SU-DHL-6 (cell line): ENCODE data around the gene PDIA5.

ENCODE experiments used
- H2AFZ ChIP-seq: fragments of 200-600 bp; sonication (generic); 2 replicates; pipeline ENCODE4 v1.6.1; 2014; ENCODE audit warnings: low read depth, mild to moderate bottlenecking, moderate library complexity, mixed read lengths, antibody characterized with exemption, low read length; ENCODE audit not compliant: severe bottlenecking
- H3F3A ChIP-seq: fragments of 200-600 bp; shearing (Covaris generic); 2 replicates; pipeline ENCODE4 v1.6.0; 2016; ENCODE audit warnings: antibody characterized with exemption, mild to moderate bottlenecking; ENCODE audit not compliant: insufficient read depth
- H3K27ac ChIP-seq: fragments of 200-600 bp; sonication (generic); 2 replicates; pipeline ENCODE4 v1.5.1; 2016; ENCODE audit warnings: low read depth, mild to moderate bottlenecking, low read length, moderate library complexity, mixed read lengths
- H3K27me3 ChIP-seq: fragments of 200-600 bp; sonication (generic), shearing (Covaris generic); 2 replicates; pipeline ENCODE4 v1.6.0; 2014; ENCODE audit warnings: mild to moderate bottlenecking, low read length
- H3K36me3 ChIP-seq: fragments of 200-600 bp; sonication (generic); 2 replicates; pipeline ENCODE4 v1.6.1; 2014; ENCODE audit warnings: mild to moderate bottlenecking, low read length, mixed read lengths
- H3K4me2 ChIP-seq: fragments of 300-600, 200-600 bp; shearing (Covaris generic), sonication (generic); 2 replicates; pipeline ENCODE4 v1.6.0; 2014; ENCODE audit warnings: low read length, low read depth, mild to moderate bottlenecking; ENCODE audit not compliant: poor library complexity, severe bottlenecking
- H3K4me3 ChIP-seq: fragments of 200-600 bp; sonication (generic); 2 replicates; pipeline ENCODE4 v1.5.1; 2014; ENCODE audit warnings: antibody characterized with exemption, low read length, mild to moderate bottlenecking, mixed read lengths; ENCODE audit not compliant: insufficient read depth, poor library complexity, severe bottlenecking
- H3K79me2 ChIP-seq: fragments of 200-600 bp; sonication (generic); 2 replicates; pipeline ENCODE4 v1.6.1; 2014; ENCODE audit warnings: mild to moderate bottlenecking, low read length, moderate library complexity; ENCODE audit not compliant: insufficient read depth
- H3K9ac ChIP-seq: fragments of 200-600 bp; sonication (generic); 2 replicates; pipeline ENCODE4 v1.7.0; 2014; ENCODE audit warnings: mild to moderate bottlenecking, low read length
- H3K9me2 ChIP-seq: fragments of 200-600 bp; sonication (generic); replicated peaks from 2 replicates; pipeline ENCODE4 v1.6.1; 2014; ENCODE audit warnings: low read length; ENCODE audit not compliant: insufficient read depth
- H3K9me3 ChIP-seq: fragments of 200-600 bp; sonication (generic); 2 replicates; pipeline ENCODE4 v1.6.1; 2014; ENCODE audit warnings: low read length, mixed read lengths; ENCODE audit not compliant: insufficient read depth
- H4K20me1 ChIP-seq: fragments of 200-600 bp; sonication (generic); 2 replicates; pipeline ENCODE4 v1.6.1; 2014; ENCODE audit warnings: low read depth, mild to moderate bottlenecking, antibody characterized with exemption, low read length, moderate library complexity, mixed read lengths
- CTCF ChIP-seq: fragments of 200-600 bp; sonication (generic); IDR thresholded peaks from one replicate; pipeline ENCODE4 v1.5.1; 2017; ENCODE audit warnings: antibody characterized with exemption, mild to moderate bottlenecking, low read length, moderate library complexity; ENCODE audit not compliant: insufficient read depth, poor library complexity, severe bottlenecking
- EZH2phosphoT487 ChIP-seq: fragments of 200-600 bp; sonication (generic), shearing (Covaris generic); conservative IDR thresholded peaks from 2 replicates; pipeline ENCODE4 v1.6.1; 2018; ENCODE audit warnings: mild to moderate bottlenecking, antibody characterized with exemption, low read length, moderate library complexity, mixed read lengths

Gene PDIA5

DNA sequence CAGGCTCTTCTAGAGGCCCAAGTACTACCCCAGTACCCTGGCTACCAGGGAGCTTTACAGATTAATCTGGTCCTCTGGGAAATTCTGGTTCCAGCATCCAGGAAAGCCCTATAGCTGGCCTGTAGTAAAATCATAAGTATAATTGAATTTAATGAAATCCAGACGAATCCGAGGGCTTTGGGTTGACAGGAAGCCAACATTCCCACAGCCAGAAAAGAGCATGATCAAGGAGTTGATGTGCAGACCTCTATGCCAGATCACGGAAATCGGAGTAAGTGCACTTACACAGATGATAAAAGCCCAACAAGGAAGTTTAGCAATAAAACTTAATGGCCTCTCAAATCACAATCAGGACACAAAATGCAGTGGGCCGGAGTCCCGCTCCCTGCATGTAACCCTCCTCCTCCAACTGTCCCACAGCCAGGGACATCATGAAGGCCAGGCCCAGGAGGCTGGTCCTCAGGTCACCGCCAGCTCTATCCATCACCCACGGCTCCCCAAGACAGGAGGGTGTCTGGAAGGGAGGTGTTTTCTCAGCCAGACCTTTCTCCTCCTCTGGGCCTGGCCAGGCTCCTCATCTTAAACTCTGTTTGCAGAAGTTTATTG is 72.1 kb downstream of the PDIA5 start:
- Histone ChIP-seq H3K4me3 (no peak overlapping the region), H3K4me2 (no peak overlapping the region), H3K9me3 (no peaks in the 10 kb centered on the region), H3K9ac (no peak overlapping the region), H3K9me2 (no peaks in the 10 kb centered on the region), H3K27ac (no peak overlapping the region), H4K20me1 (no peaks in the 10 kb centered on the region), H3K27me3 (no peaks in the 10 kb centered on the region), H3F3A (no peaks in the 10 kb centered on the region), H2AFZ (no peak overlapping the region), H3K36me3 (no peaks in the 10 kb centered on the region), H3K79me2 (no peaks in the 10 kb centered on the region)
- TF ChIP-seq CTCF (no peak), EZH2phosphoT487 (no peak)

DNA sequence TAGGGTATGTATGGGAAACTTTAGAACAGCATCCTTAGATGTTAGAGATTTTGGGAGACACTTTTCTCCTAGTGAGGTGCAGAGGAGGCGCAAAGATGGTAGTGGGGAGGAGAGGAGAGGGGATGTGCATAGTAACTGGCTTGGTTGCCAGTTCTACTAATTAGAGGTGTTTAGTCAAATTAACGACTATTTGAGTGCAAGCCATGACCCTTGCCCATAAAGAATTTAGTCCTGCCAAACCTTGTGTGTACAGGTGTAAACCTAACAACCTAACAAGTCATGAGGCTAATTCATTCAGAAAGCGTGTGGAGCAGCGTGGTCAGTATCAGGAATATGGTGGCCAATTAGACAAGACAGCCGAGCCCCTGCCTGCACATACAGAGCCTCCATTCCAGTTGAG is 72.7 kb downstream of the PDIA5 start:
- Histone ChIP-seq H3K9me2 (no peaks in the 10 kb centered on the region), H3K79me2 (no peaks in the 10 kb centered on the region), H4K20me1 (no peaks in the 10 kb centered on the region), H2AFZ (no peak overlapping the region), H3K27ac (no peak overlapping the region), H3F3A (no peaks in the 10 kb centered on the region), H3K9ac (no peak overlapping the region), H3K4me2 (no peak overlapping the region), H3K36me3 (no peaks in the 10 kb centered on the region), H3K27me3 (no peaks in the 10 kb centered on the region), H3K9me3 (no peaks in the 10 kb centered on the region), H3K4me3 (no peak overlapping the region)
- TF ChIP-seq CTCF (no peak), EZH2phosphoT487 (no peak)

GRCh38 chr3:123140550-123140949 is 73.7 kb downstream of the PDIA5 start:
- Histone ChIP-seq H3K27me3 (no peaks in the 10 kb centered on the region), H3K9ac (no peak overlapping the region), H3K27ac (no peak overlapping the region), H3K36me3 (no peaks in the 10 kb centered on the region), H3K4me2 (no peak overlapping the region), H3K9me2 (no peaks in the 10 kb centered on the region), H2AFZ (no peak overlapping the region), H4K20me1 (no peaks in the 10 kb centered on the region), H3K79me2 (no peaks in the 10 kb centered on the region), H3F3A (no peaks in the 10 kb centered on the region), H3K4me3 (no peak overlapping the region), H3K9me3 (no peaks in the 10 kb centered on the region)
- no peak for TF ChIP-seq EZH2phosphoT487
- TF ChIP-seq CTCF: no peak
